Ovary (tissue), 3 donors: ENCODE data around the gene CFAP61.

Experiments
- CTCF ChIP-seq, 3 donors: fragments of 450-650 bp in 2 of 3; fragments of 200-600 bp in 1 of 3; IDR thresholded peaks; one replicate each; pipeline versions ENCODE4 v1.5.1 to v1.8.0; 2016 to 2022; ENCODE audit warnings: antibody characterized with exemption in 3 of 3, mild to moderate bottlenecking in 1 of 3
- EP300 ChIP-seq: sonication (generic); formaldehyde crosslinking; IDR thresholded peaks from one replicate; pipeline ENCODE4 v1.6.1; 2017; ENCODE audit warnings: antibody characterized with exemption
- POLR2A ChIP-seq: fragments of 450-650 bp; IDR thresholded peaks from one replicate; pipeline ENCODE4 v1.6.1; 2017; ENCODE audit warnings: antibody characterized with exemption, mild to moderate bottlenecking, moderate library complexity
- donor health status: DM: no; HTN: no; CAD: no.

DNA sequence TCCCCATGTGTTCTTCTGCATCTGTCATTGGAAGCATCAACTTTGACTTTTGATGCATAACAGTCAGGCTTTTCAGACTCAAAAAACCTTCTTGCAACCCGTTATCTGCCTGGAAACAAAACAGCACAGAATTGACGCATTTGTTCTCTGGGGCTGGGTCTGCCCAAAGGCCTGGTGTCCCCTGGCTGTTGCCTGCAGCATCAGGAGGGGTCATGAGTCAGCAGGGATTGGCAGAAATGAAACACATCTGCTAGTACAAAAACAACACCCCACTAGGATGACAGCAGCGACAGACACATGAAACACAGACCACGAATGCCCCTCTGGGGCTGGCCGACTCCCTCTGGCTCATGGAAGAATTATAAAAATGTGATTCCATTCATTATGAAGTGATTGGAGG lies 158.0 kb downstream of the CFAP61 start:
- no peak for TF ChIP-seq CTCF (IDR thresholded peaks at IDR 0.05)
- no peak for TF ChIP-seq POLR2A
- no peak for TF ChIP-seq EP300
